Natural killer cell (primary cell): Measurements from ENCODE around the gene DOC2A. TPM values are rescaled to one million over a fixed set of nuclear protein-coding genes. Genes with fewer than 3 reads are reported as not detected.

Source experiments
- ATAC-seq, 3 donors: fragments of 150-1000 bp in 2 of 3; fragments of 200-7000 bp in 1 of 3; cut with Tn5 transposase; 1 replicate in 1 of 3; 2 replicates in 2 of 3; pipeline ENCODE4 v1.10.0; 2021; ENCODE audit warnings: mild to moderate bottlenecking in 2 of 3, moderate library complexity in 2 of 3
- DNase-seq, 2 donors: peaks; one replicate each; pipeline versions ENCODE4 v3.0.0 to v3.0.0-alpha.2; 2013 to 2021; ENCODE audit warnings: mixed read lengths in 1 of 2
- H3K27ac ChIP-seq: one replicate; pipeline ENCODE4 v1.5.1; 2013; ENCODE audit warnings: mild to moderate bottlenecking, low read length
- H3K27me3 ChIP-seq: one replicate; pipeline ENCODE4 v1.6.1; 2013; ENCODE audit warnings: low read length; ENCODE audit not compliant: control insufficient read depth, insufficient read depth
- H3K36me3 ChIP-seq: one replicate; pipeline ENCODE4 v1.6.1; 2013; ENCODE audit warnings: low read length; ENCODE audit not compliant: control insufficient read depth, insufficient read depth
- H3K4me1 ChIP-seq: one replicate; pipeline ENCODE4 v1.6.1; 2013; ENCODE audit warnings: low read length; ENCODE audit not compliant: control insufficient read depth, insufficient read depth
- H3K4me3 ChIP-seq: one replicate; pipeline ENCODE4 v1.5.1; 2013; ENCODE audit warnings: low read length
- H3K9me3 ChIP-seq: one replicate; pipeline ENCODE4 v1.6.1; 2013; ENCODE audit warnings: low read length; ENCODE audit not compliant: control insufficient read depth, insufficient read depth
- H3K27ac Mint-ChIP-seq, 2 donors: one replicate each; pipeline ENCODE4 v1.8.0; 2022; ENCODE audit warnings: mild to moderate bottlenecking in 2 of 2, mixed read lengths in 2 of 2, moderate library complexity in 1 of 2
- H3K27me3 Mint-ChIP-seq, 2 donors: one replicate each; pipeline ENCODE4 v1.8.0; 2022; ENCODE audit warnings: low read depth in 2 of 2, mixed read lengths in 2 of 2
- H3K36me3 Mint-ChIP-seq: one replicate; pipeline ENCODE4 v1.8.0; 2022; ENCODE audit warnings: mixed read lengths
- H3K4me1 Mint-ChIP-seq, 2 donors: one replicate each; pipeline ENCODE4 v1.8.0; 2022; ENCODE audit warnings: mixed read lengths in 2 of 2
- H3K4me3 Mint-ChIP-seq: one replicate; pipeline ENCODE4 v1.8.0; 2022; ENCODE audit warnings: mild to moderate bottlenecking, moderate library complexity, mixed read lengths
- H3K9me3 Mint-ChIP-seq, 2 donors: one replicate each; pipeline ENCODE4 v1.8.0; 2022; ENCODE audit warnings: mixed read lengths in 2 of 2
- WGBS: methylation state at CpG from one replicate; pipeline ENCODE4 v1.1.7; 2013; ENCODE audit warnings: missing lambda C conversion rate; ENCODE audit not compliant: insufficient coverage; 5-methylcytosine and 5-hydroxymethylcytosine counted together
- intact Hi-C: fragments of 100-400 bp; cut with micrococcal nuclease; formaldehyde crosslinking; loops from one replicate; pipeline ENCODE4 v1.14.2; 2022
- total RNA-seq, 4 donors: library from RNA; stranded (reverse); fragments of 120-200 nt in 1 of 4; gene quantifications; one replicate each; pipeline versions ENCODE4 v1.2.3 to v1.2.4, GENCODE V29; 2013 to 2022
- TF ChIP-seq, protein P1 (sequence below): fragments of 200-600 bp; IDR thresholded peaks from one replicate; pipeline ENCODE4 v1.8.0; 2022; ENCODE audit warnings: antibody characterized with exemption

The DOC2A gene
- total RNA-seq, 3 donors from 2014 or later (not counting 1 experiment from before 2014, with no cell fraction given): not detected

- no peaks in the 10 kb centered on the region for H3K9me3 Mint-ChIP-seq
- intact Hi-C loops: no loop called here
- H3K27me3 ChIP-seq: peaks cover 25% of the 10 kb centered on the region
- H3K4me1 ChIP-seq: peaks cover 17% of the 10 kb centered on the region
- 26% methylated on average over 23 of the region's 23 CpGs for WGBS
- H3K9me3 ChIP-seq: no peaks in the 10 kb centered on the region
- H3K36me3 ChIP-seq: no peaks in the 10 kb centered on the region
- TF ChIP-seq, protein P1, sequence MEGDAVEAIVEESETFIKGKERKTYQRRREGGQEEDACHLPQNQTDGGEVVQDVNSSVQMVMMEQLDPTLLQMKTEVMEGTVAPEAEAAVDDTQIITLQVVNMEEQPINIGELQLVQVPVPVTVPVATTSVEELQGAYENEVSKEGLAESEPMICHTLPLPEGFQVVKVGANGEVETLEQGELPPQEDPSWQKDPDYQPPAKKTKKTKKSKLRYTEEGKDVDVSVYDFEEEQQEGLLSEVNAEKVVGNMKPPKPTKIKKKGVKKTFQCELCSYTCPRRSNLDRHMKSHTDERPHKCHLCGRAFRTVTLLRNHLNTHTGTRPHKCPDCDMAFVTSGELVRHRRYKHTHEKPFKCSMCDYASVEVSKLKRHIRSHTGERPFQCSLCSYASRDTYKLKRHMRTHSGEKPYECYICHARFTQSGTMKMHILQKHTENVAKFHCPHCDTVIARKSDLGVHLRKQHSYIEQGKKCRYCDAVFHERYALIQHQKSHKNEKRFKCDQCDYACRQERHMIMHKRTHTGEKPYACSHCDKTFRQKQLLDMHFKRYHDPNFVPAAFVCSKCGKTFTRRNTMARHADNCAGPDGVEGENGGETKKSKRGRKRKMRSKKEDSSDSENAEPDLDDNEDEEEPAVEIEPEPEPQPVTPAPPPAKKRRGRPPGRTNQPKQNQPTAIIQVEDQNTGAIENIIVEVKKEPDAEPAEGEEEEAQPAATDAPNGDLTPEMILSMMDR: no peak
- peaks cover 32 to 34% of the 10 kb centered on the region in 2 donors for H3K27me3 Mint-ChIP-seq
- peak in 1 of 2 donors; percentile 4 for DNase-seq
- no peak overlapping the region for H3K4me3 Mint-ChIP-seq
- H3K27ac ChIP-seq: no peak overlapping the region
- H3K4me3 ChIP-seq: no peak overlapping the region
- peaks cover 0 to 22% of the 10 kb centered on the region in 2 donors for H3K4me1 Mint-ChIP-seq
- ATAC-seq: no peak
- no peaks in the 10 kb centered on the region for H3K36me3 Mint-ChIP-seq
- peak overlapping the region in 1 of 2 donors; percentile 40 for H3K27ac Mint-ChIP-seq
Observed at GRCh38 chr16:30030011-30030685, 19.3 kb upstream of the DOC2A start.

DNA sequence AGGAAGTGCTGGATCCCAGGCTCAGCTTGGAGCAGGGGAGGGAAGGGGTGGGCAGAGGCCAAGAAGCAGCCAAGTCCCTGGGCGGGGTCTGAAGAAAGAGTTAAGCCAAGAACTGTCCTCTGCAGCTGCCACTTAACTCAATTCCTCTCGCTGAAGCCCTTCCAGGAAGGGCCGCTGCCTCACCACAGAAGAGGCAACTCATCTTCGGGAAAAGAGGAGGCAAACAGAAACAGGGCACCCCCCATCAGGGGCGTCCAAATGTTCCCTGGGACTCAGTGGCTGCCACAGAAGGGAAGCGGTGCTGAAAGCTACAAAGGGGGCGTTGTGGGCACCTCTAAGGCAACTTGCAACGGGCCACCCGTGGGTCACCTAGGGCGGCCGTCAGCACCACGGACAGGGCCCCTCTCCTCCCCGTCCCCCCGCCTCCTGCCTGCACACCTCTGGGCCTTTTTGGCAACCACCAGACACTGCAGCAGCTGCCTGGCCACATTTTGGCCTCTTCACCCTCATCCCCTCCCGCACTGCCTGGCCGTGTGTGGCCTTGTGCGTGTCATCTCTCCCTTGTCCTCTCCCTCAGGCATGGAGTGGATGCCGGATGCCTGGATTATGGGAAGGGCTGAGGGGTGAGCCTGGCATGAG, 17.7 kb upstream of the DOC2A start:
- TF ChIP-seq, protein P1: no peak
- Mint-ChIP-seq H3K36me3 (no peaks in the 10 kb centered on the region), H3K27ac (no peak overlapping the region), H3K4me3 (no peak overlapping the region), H3K27me3 (peaks cover 32 to 34% of the 10 kb centered on the region in 2 donors), H3K9me3 (no peaks in the 10 kb centered on the region), H3K4me1 (peaks cover 0 to 22% of the 10 kb centered on the region in 2 donors)
- no peaks in the 10 kb centered on the region for H3K9me3 ChIP-seq
- H3K4me1 ChIP-seq: peaks cover 17% of the 10 kb centered on the region
- ATAC-seq (peak in 2 of 3 donors; percentile 39 to 62), DNase-seq (peak in 1 of 2 donors; percentile 44)
- intact Hi-C loops: no loop called here
- H3K4me3 ChIP-seq: no peak overlapping the region
- no peak overlapping the region for H3K27ac ChIP-seq
- no peaks in the 10 kb centered on the region for H3K36me3 ChIP-seq
- H3K27me3 ChIP-seq: peaks cover 25% of the 10 kb centered on the region
- 21% methylated on average over 18 of the region's 18 CpGs for WGBS

DNA sequence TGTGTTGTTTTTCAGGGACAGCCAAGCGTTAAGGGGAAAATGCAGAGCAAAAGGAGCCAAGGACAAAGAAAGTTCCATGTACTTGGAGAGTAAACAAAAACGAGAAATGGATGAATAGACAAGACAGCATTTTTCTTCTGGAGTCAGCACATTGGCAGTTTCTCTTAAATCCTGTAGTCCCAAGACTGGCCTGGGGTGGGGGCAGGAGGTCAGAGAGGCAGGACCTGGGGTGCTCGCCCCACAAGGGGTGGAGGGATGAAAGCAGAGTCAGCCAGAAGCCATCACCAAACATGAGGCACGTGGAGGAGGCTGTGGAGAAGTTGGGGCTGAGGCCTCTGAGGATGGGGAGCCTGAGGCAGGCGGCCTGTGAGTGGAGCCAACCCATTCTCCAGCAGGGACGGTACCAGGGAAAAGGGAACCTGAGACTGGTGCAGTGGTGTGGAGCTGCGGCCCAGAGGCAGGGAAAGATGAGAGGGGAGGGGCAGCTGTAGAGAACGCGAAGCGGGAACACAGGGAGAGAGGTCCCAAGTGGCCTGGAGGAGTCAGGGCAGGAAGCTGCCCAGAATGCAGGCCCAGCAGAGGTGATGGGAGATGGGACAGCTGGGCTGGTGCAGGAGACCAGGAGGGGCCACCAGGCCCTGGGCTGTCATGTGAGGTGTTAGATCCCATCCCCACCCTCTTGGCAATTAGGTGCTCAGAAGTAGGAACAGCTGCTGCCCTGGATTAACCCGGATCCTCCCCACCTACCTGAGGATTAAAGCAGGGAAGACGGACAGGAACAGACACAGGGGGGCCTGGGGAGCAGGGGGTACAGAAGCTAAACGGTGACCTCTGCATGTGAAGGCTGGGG, 17.0 kb upstream of the DOC2A start:
- H3K4me3 Mint-ChIP-seq: peak overlapping the region; percentile 7
- Histone ChIP-seq H3K36me3 (no peaks in the 10 kb centered on the region), H3K4me1 (peaks cover 17% of the 10 kb centered on the region), H3K4me3 (no peak overlapping the region), H3K27me3 (peaks cover 25% of the 10 kb centered on the region), H3K27ac (no peak overlapping the region), H3K9me3 (no peaks in the 10 kb centered on the region)
- H3K4me1 Mint-ChIP-seq: peaks cover 0 to 22% of the 10 kb centered on the region in 2 donors
- peaks cover 32 to 34% of the 10 kb centered on the region in 2 donors for H3K27me3 Mint-ChIP-seq
- no peaks in the 10 kb centered on the region for H3K36me3 Mint-ChIP-seq
- no peak overlapping the region for H3K27ac Mint-ChIP-seq
- no peaks in the 10 kb centered on the region for H3K9me3 Mint-ChIP-seq
- no peak for DNase-seq
- ATAC-seq: no peak
- 51% methylated on average over 11 of the region's 13 CpGs for WGBS
- intact Hi-C loops: no loop called here
- TF ChIP-seq, protein P1: no peak
